GM11168 (cell line): ENCODE data around the gene TRIM67.

Source experiments
- in situ Hi-C: fragments of 300-500 bp; cut with MboI; formaldehyde crosslinking; loops from one replicate; pipeline ENCODE4 v1.12.0; 2022; ENCODE audit warnings: low sequenced_read_pairs; ENCODE audit not compliant: unreplicated experiment

TRIM67 gene

DNA sequence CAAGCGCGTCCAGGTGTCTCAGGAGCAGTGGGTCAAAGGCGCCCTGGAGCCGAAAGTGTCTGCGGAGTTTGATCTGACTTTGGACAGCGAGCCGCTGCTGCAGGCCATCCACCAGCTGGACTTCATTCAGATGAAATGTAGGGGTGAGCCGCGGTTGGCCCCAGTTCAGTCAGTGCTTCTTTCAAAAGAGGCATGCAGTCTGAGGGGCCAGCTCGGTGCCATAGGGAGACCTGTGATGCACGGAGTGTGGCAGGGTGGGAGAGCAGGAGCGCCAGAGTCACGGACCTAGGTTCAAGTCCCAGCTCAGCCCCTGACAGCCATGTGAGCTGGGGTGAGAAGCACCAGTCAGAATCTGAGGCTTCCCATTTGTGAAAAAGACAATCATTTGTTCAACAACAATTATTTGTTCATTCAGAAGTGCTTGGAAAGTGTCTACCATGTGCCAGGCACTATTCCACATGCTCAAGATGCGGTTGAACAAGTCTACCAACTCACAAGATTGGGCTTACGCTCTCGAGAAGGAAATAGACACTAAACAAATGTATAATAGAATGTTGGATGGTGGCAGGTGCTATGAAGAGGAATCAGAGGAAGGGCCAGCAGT is 39.6 kb downstream of the TRIM67 start:
- in situ Hi-C loops = loop anchor here (25.0 kb wide), 1 partner anchor 289 kb away; no protein-coding TSS in a partner anchor

DNA sequence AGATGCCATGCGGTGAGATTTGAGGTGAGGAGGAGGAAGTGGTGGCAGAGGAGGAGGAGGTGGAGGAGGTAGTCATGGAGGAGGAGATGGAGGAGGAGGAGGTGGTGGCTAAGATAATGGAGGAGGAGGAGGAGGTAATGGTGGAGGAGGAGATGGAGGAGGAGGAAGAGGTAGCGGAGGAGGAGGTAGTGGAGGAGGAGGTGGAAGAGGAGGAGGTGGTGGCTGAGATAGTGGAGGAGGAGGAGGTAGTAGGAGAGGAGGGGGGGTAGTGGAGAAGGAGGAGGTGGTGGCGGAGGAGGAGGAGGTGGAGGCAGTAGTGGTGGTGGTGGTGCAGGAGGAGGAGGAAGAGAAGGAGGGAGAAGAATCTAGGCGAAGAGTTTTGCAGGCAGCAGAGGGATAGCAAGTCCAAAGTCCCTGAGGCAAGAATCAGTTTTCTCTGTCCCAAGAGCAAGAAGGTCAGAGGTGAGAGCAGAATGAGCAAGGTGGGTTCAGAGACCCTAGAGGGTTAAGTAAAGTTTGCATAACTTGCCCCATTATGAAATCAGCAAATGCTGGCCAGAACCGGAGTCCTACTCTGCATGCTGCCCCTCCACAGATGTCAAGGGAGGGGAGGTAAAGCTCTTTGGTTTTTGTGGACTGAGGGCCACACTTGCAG is 40.2 kb downstream of the TRIM67 start:
- in situ Hi-C loops = loop anchor here (25.0 kb wide), 1 partner anchor 290 kb away; no protein-coding TSS in a partner anchor

DNA sequence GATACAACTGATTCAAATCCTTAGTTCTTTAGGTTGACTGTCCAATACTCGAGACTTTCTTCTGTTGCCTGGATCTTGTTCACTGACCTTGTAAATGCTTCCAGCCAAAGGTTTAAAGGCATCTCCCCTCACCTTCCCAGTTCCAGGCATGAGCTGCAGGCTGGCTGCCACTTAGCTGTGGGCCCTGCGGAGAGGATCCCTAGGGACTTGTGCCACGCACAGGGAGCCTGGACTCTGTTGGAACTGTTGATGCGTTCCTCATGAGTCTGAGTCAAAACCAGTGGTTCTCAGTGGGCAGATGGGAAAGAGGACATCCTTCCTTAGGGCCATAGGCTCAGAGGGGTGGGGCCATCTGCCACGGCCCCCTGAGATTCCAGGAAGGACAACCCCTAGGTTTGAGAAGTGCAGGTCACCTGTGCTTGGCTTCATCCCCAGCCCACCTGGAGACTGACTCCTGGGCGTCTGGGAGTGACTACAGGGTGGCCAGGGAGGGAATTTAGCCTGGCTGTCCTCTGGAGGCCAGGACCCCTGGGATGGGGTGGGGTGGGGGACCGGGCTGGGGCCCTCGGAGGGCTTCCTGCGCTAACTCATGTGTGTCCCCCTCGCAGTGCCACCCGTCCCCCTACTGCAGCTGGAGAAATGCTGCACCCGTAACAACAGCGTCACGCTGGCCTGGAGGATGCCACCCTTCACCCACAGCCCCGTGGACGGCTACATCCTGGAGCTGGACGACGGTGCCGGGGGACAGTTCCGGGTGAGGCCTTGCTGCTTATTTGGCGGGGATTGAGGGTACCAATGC is 41.6 kb downstream of the TRIM67 start:
- in situ Hi-C loops = loop anchor here (25.0 kb wide), 1 partner anchor 291 kb away; no protein-coding TSS in a partner anchor

DNA sequence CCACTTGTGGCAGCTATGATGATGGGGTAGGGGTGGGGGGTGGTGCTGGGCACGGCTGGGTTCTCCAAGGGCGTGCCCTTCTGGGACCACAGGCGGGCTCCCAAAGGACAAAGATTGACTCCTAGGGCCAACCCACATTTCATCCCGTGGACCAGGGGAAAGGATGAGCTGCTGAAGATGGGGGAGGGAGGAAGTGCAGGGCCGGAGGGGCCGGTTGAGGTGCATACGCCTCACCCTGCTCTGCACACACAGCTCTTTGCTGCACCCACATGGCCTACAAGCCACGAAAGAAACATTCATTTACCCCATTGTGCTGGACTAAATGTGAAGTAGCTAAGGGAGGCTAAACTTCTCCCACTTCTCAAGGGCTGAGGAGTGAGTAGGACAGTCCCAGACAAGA is 45.0 kb downstream of the TRIM67 start:
- in situ Hi-C loops = loop anchor here (25.0 kb wide), 1 partner anchor 295 kb away; no protein-coding TSS in a partner anchor

DNA sequence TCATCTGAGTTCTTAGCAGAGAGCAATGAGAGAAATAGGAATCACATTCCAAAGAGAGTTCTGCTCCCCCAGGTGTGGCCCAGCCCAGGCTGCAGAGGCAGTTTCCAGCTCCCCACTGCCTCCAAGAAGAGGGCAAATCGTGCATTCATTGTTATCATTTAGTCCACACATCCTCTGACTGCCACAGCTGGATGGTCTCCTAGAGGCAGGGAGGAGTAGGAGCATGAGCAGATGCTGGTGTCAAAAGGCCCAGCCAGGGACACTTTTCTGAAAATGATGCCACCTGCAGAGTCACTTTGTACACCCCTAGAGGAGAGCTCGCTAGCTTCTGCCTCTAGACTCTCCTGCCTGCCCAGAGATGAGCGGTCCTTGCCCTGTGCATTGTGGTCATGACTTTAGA is 45.6 kb downstream of the TRIM67 start:
- in situ Hi-C loops = loop anchor here (25.0 kb wide), 1 partner anchor 295 kb away; no protein-coding TSS in a partner anchor

DNA sequence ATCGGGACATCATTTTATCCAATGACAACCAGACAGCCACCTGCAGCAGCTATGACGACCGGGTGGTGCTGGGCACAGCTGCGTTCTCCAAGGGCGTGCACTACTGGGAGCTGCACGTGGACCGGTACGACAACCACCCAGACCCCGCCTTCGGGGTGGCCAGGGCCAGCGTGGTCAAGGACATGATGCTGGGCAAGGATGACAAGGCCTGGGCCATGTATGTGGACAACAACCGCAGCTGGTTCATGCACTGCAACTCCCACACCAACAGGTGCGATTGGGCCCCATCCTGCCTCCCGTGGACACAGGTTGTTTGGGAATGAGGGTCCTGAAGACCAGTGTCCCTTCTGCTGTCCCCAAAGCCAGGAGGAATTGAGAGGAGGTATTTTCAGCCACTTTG is 47.1 kb downstream of the TRIM67 start:
- in situ Hi-C loops = loop anchor here (25.0 kb wide), 1 partner anchor 297 kb away; no protein-coding TSS in a partner anchor

DNA sequence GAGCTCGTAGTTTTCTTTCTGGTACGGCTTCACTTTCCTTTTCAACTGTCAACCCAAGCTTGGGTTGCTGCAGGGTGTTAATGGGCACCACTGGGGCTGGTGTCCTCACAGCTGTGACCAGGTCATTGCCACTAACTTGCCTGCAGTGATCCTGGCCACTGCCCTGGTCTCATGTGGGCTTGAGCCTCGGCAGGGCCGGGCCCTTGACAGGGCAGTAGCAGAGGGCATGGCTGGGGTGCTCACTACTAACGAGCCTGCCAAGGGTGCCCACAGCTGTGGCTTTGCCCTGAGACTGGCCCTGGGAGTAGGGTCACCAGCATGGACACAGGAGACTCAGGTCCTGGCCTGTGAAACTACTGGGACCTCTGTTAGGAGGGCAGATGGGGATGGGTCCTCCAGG is 47.7 kb downstream of the TRIM67 start:
- in situ Hi-C loops = loop anchor here (25.0 kb wide), 1 partner anchor 297 kb away; no protein-coding TSS in a partner anchor

DNA sequence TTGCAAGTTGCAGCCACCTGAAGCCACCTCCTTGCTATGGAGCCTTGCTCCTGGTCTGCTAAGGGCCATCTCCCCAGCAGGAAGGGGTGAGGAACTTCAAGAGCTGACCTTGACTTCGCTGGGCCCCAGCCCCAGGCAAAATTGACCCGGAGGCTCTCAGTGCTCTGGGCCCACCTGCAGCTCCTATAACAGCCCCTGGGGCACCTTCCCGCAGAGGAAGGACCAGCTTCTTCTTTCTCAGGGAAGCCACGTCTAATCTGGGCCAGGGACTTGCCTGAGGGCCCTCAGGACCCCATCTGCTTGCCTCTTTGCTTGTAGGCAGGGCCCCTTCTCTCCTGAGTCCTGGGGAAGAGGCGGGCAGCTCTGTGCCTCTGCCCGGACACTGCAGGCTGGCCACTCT is 48.3 kb downstream of the TRIM67 start:
- in situ Hi-C loops = loop anchor here (25.0 kb wide), 1 partner anchor 298 kb away; no protein-coding TSS in a partner anchor

DNA sequence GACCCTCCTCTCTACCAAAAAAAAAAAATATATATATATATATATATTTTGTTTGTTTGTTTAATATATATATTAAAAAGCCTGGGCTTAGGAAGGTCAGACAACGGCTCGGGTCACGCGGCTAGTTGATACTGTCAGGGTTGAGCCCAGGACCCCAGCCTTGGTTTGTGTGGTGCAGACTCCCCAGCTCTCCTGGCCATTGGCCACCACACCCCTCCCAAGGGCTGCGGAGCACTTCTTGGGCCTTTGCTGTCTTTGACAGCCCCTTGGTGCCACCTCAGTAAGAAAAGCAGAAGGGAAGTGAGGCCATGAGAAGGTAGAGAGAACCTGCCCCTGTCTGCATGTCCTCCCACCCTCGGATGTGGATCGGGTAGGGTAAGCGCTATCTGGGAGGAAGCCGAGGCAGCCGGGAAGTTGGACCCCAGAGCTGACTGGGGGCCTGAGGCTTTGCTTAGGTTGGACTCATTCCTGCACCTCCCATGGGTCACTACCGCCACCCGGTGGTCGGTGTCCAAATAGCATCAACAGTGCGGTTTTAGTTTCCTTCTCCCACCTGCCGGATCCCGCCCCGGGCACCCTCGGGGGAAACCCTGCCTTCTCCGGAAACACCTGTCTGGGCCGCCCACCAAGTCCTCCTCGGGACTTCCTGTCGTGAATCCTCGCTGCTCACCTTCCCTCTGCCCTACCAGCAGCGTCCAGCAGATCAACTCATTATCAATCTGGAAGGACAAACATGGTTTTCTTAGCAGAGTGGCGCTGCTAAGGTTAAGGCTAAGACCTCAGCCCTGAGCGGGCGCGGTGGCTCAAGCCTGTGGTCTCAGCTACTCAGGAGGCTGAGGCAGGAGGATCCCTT is 49.4 kb downstream of the TRIM67 start:
- in situ Hi-C loops = loop anchor here (25.0 kb wide), 1 partner anchor 299 kb away; no protein-coding TSS in a partner anchor

DNA sequence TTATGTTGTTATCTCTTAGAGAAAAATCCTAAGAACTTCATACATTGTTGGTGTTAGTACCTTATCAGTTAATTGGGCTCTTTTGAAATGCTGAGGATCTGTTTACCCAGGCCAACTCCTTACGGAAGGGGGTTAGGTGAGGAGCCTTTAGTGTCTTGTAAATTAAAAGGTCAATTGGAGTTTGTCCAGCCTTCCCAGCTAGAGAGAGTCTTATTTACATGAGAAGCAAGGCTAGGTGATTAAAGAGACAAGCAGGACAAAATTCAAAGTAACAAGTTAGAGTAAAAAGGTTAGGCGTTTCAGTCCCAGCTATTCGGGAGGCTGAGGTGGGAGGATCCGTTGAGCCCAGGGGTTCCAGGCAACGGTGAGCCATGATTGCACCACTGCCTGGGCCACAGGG is 50.4 kb downstream of the TRIM67 start:
- in situ Hi-C loops = loop anchor here (25.0 kb wide), 1 partner anchor 300 kb away; no protein-coding TSS in a partner anchor

DNA sequence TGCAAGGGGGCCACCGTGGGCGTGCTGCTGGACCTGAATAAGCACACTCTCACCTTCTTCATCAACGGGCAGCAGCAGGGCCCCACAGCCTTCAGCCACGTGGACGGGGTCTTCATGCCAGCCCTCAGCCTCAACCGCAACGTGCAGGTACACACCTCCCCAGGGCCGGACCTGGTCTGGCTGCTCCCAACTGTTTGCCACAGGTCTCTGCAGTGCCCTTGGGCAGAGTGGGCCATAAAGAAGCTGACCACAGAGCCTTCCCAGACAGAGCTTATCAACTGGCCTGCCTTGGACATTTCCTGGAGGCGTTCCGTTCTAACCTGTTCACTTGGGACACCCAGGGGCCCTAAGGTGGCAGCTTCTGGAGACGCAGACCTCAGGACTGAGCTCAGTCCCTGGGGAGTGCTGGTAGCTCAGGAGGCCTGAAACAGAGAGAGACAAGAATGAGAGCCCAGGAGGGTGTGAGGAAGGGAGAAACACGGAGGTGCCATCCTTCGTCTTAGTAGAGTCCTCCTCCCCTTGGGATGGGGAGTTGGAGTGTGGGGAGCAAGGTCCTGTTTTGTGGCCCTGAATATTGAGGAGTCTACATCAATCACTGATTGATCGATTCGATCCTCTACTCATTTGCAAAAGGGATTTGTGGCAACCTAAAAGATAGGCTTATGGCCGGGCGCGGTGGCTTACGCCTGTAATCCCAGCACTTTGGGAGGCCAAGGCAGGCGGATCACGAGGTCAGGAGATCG is 52.1 kb downstream of the TRIM67 start:
- in situ Hi-C loops = loop anchor here (25.0 kb wide), 1 partner anchor 302 kb away; no protein-coding TSS in a partner anchor

DNA sequence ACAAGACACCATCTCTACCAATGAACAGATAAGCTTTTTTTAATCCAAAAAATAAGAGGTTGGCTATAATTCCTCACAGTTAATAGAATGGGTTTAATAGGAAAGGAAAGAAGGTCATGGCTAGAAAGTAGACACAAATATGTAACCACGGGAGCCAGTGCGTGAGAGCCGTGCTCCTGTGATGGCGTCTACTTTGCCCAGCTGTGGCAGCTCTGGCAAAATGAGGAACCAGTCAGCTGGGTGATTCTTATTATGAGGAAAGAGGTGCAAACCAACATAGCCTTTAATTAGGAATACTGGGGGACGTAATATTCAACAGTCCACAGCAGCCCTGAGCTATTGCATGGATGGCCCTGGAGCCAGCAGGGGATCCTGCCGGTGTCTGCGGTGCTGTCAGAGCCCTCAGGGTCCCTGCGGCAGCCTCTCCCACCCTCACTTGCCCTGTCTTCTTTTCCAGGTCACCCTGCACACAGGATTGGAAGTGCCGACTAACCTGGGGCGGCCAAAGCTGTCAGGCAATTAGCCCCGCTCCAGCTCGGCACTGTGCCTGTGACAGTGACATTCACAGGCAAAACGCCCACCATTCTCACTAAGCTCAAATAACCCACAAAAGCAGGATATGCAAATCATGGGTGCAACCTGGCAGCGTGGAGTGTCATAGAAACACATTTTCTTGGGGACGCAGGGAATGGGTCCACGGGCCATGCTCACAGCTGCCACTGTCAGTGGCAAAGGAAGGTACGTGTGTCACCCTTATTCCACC is 53.2 kb downstream of the TRIM67 start:
- in situ Hi-C loops = loop anchor here (25.0 kb wide), 1 partner anchor 303 kb away; no protein-coding TSS in a partner anchor

DNA sequence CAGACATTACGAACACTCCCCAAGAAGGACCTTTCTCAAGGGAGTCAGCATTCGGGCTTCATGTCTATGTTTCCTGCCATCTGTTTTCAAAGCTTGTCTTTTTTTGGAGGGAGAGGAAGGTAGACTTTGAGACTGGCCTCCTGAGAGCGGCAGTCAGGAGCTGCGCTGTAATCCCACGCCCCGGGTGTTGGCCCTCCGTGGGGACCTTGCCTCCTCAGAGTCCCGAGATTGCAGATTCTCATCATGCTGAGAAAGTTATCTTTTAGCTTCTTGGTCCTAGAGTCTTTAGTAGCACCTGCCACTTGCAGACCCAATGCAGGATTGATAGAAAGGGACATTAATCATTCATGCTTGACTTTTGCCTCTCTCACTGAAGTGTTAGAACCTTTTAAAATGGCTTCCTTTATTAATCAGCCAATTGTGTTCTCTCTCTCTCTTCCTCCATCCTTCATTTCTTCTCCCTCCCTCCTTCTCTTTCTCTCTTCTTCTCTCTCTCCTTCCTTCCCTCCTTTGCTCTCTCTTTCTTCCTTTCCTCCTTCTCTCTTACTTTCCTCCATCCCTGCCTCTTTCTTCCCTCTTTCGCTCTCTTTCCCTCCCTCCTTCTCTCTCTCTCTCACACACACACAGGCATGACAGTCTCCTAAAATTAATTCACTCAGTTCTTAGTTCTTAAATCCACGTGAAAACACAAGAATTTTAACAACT is 54.0 kb downstream of the TRIM67 start:
- in situ Hi-C loops = loop anchor here (25.0 kb wide), 1 partner anchor 304 kb away; no protein-coding TSS in a partner anchor

DNA sequence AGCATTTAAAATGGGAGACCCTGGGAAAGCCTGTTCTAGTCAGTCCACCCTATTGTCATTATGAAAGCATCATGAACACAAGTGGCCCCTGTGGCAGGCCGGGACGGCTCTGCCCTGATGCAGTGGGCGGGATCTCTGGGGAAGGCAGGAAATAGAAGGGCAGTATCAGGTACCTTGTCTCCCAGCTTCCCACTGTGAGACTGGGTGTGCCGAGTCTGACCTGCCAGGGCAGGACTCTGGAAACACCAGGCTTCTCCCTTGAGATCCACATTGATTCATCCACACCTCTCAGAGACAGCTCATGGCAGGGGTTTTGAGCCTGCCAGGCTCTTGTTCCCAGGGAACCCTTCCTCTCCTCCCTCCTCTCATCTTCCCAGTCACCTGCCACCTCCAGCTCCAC is 54.6 kb downstream of the TRIM67 start:
- in situ Hi-C loops = loop anchor here (25.0 kb wide), 1 partner anchor 304 kb away; no protein-coding TSS in a partner anchor

DNA sequence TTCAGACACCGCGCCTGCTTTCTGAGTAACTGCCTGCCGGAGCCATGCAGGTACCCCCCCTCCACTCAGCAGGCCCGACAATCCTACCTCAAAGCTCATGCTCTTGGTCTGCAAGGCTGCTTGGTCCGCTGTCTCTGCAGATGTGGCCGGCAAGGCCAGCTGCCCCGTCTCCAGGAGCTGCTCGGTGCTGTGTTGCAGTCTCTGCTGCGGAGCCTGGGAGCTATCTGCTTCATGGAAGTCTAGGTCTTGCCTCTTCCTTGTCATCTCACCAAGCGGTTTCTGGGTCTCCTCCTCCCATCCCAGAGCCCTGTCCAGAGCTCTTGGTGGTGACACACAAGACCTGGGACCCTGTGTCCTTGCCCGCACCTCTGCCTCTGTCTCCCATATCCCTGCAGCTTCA is 55.2 kb downstream of the TRIM67 start:
- in situ Hi-C loops = loop anchor here (25.0 kb wide), 1 partner anchor 305 kb away; no protein-coding TSS in a partner anchor

DNA sequence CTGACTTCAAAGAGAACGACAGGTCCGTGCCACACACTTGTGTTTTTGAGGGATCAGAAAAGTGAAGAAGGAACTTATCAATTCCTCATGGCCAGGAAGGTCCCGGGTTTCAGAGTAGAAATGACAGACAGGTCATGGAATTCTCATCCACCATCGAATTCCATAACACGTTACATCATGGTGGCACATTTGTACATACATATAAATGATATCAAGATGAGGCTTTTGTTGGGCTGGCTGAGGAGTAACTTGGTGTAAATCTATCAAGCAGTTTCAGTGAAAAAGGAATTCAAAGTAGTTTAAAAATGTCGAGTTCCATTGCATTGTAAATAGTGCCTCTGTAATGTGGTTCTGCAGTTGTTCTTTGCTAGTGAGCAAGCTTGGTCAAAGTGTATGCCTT is 56.2 kb downstream of the TRIM67 start:
- in situ Hi-C loops = loop anchor here (25.0 kb wide), 1 partner anchor 306 kb away; no protein-coding TSS in a partner anchor
